H1 (cell line): ENCODE results near the gene CSRP1. TPM values are rescaled to one million over a fixed set of nuclear protein-coding genes. Genes with fewer than 3 reads are reported as not detected.

Experiments used
- CTCF ChIA-PET: fragments of 300-600 bp; sonication (Branson Sonifier 250); formaldehyde crosslinking; loops from one replicate; lab custom pipeline; 2021; ENCODE audit not compliant: partially characterized antibody; lab: Charles Lee
- POLR2A ChIA-PET: fragments of 300-600 bp; sonication (Branson Sonifier 250); formaldehyde crosslinking; loops from one replicate; lab custom pipeline; 2021; ENCODE audit warnings: inconsistent platforms; ENCODE audit not compliant: partially characterized antibody; lab: Charles Lee
- DNase-seq, 2 experiments: peaks; one replicate each; pipeline versions ENCODE4 v3.0.0 to v3.0.0-alpha.2; 2010 to 2022; ENCODE audit warnings: low spot score in 2 of 2, low read depth in 1 of 2, mixed read lengths in 1 of 2
- FAIRE-seq: peaks from 2 replicates; lab custom pipeline; 2011; peaks lifted over from hg19 to GRCh38; lab: Jason Lieb, UNC
- H2AFZ ChIP-seq: 2 replicates; pipeline ENCODE4 v1.8.1; 2012; ENCODE audit warnings: low read length, inconsistent platforms
- H2AK5ac ChIP-seq: 2 replicates; pipeline ENCODE4 v1.6.1; 2013; ENCODE audit warnings: low read depth, low read length
- H2BK120ac ChIP-seq: replicated peaks from 2 replicates; pipeline ENCODE3; 2013; ENCODE audit warnings: low read depth, low read length, inconsistent platforms
- H2BK12ac ChIP-seq: 2 replicates; pipeline ENCODE4 v1.6.1; 2013; ENCODE audit warnings: low read depth, low read length
- H2BK15ac ChIP-seq: 2 replicates; pipeline ENCODE4 v1.6.1; 2013; ENCODE audit warnings: low read length
- H2BK20ac ChIP-seq: 2 replicates; pipeline ENCODE4 v1.6.1; 2013; ENCODE audit warnings: low read length
- H2BK5ac ChIP-seq: 2 replicates; pipeline ENCODE4 v1.6.1; 2013; ENCODE audit warnings: low read depth, low read length
- H3K14ac ChIP-seq: 2 replicates; pipeline ENCODE4 v1.6.1; 2013; ENCODE audit warnings: inconsistent platforms; ENCODE audit not compliant: insufficient read length
- H3K18ac ChIP-seq: 2 replicates; pipeline ENCODE4 v1.6.1; 2013; ENCODE audit warnings: low read length; ENCODE audit errors: extremely low read depth
- H3K23ac ChIP-seq: 2 replicates; pipeline ENCODE4 v1.6.1; 2013; ENCODE audit warnings: inconsistent platforms; ENCODE audit not compliant: insufficient read length
- H3K23me2 ChIP-seq: 2 replicates; pipeline ENCODE4 v1.6.1; 2013; ENCODE audit warnings: low read depth, low read length
- H3K27ac ChIP-seq: 2 replicates; pipeline ENCODE4 v1.6.1; 2011; ENCODE audit warnings: low read depth, low read length, inconsistent platforms
- H3K27me3 ChIP-seq, 4 experiments: replicated peaks in 1 of 4; 1 replicate in 1 of 4; 2 replicates in 3 of 4; pipeline versions ENCODE4 v1.6.1 to v1.8.1; 2011 to 2013; ENCODE audit warnings: low read length in 3 of 4, mild to moderate bottlenecking in 3 of 4, inconsistent platforms in 2 of 4, mixed read lengths in 2 of 4, moderate library complexity in 1 of 4; ENCODE audit not compliant: control insufficient read depth in 3 of 4, insufficient read depth in 3 of 4; ENCODE audit errors: extremely low read depth in 1 of 4
- H3K36me3 ChIP-seq, 4 experiments: 2 replicates each; pipeline versions ENCODE4 v1.6.1 to v1.8.1; 2011 to 2013; ENCODE audit warnings: mild to moderate bottlenecking in 4 of 4, low read length in 3 of 4, moderate library complexity in 2 of 4, control low read depth in 1 of 4, inconsistent platforms in 1 of 4; ENCODE audit not compliant: insufficient read depth in 4 of 4, control insufficient read depth in 2 of 4
- H3K4ac ChIP-seq: replicated peaks from 2 replicates; pipeline ENCODE3; 2013; ENCODE audit warnings: low read length, low read depth, mixed read lengths, inconsistent platforms; ENCODE audit not compliant: insufficient read length
- H3K4me1 ChIP-seq, 4 experiments: replicated peaks in 1 of 4; 1 replicate in 1 of 4; 2 replicates in 3 of 4; pipeline versions ENCODE4 v1.6.1 to v1.8.1; 2011 to 2013; ENCODE audit warnings: low read length in 3 of 4, inconsistent platforms in 2 of 4, mixed read lengths in 1 of 4; ENCODE audit not compliant: insufficient read depth in 4 of 4, control insufficient read depth in 3 of 4
- H3K4me2 ChIP-seq, 2 experiments: 2 replicates each; pipeline versions ENCODE4 v1.6.1 to v1.8.1; 2011 to 2013; ENCODE audit warnings: low read depth in 2 of 2, low read length in 2 of 2, control low read depth in 1 of 2, inconsistent platforms in 1 of 2, mild to moderate bottlenecking in 1 of 2; ENCODE audit not compliant: insufficient read depth in 1 of 2
- H3K4me3 ChIP-seq, 4 experiments: fragments of 200-600, 300-600 bp in 1 of 4; sonication (generic), shearing (Covaris generic), sonication (Bioruptor Twin) in 1 of 4; 2 replicates each; pipeline versions ENCODE4 v1.5.1 to v1.8.1; 2011 to 2016; ENCODE audit warnings: low read length in 4 of 4, low read depth in 3 of 4, control low read depth in 2 of 4, inconsistent platforms in 2 of 4, mild to moderate bottlenecking in 2 of 4, mixed read lengths in 1 of 4, moderate library complexity in 1 of 4; ENCODE audit not compliant: insufficient read depth in 2 of 4; ENCODE audit errors: extremely low read depth in 1 of 4
- H3K56ac ChIP-seq: replicated peaks from 2 replicates; pipeline ENCODE3; 2013; ENCODE audit warnings: low read depth, mild to moderate bottlenecking, mixed read lengths, low read length, inconsistent platforms; ENCODE audit not compliant: insufficient read length
- H3K79me1 ChIP-seq: 2 replicates; pipeline ENCODE4 v1.6.1; 2013; ENCODE audit warnings: low read depth, low read length, control low read depth
- H3K79me2 ChIP-seq, 2 experiments: 2 replicates each; pipeline versions ENCODE4 v1.6.1 to v1.8.1; 2012 to 2013; ENCODE audit warnings: low read length in 2 of 2, mild to moderate bottlenecking in 2 of 2, inconsistent platforms in 1 of 2; ENCODE audit not compliant: insufficient read depth in 2 of 2, control insufficient read depth in 1 of 2
- H3K9ac ChIP-seq, 4 experiments: replicated peaks in 1 of 4; 1 replicate in 1 of 4; 2 replicates in 3 of 4; pipeline versions ENCODE4 v1.6.1 to v1.8.1; 2011 to 2013; ENCODE audit warnings: low read depth in 3 of 4, low read length in 3 of 4, control low read depth in 2 of 4, mild to moderate bottlenecking in 2 of 4, moderate library complexity in 2 of 4, inconsistent platforms in 1 of 4; ENCODE audit errors: extremely low read depth in 1 of 4
- H3K9me3 ChIP-seq, 2 experiments: 2 replicates each; pipeline versions ENCODE4 v1.6.1 to v1.8.1; 2012 to 2013; ENCODE audit warnings: mild to moderate bottlenecking in 2 of 2, moderate library complexity in 2 of 2, control low read depth in 1 of 2, inconsistent platforms in 1 of 2, low read depth in 1 of 2, low read length in 1 of 2, mixed read lengths in 1 of 2; ENCODE audit not compliant: insufficient read depth in 2 of 2
- H4K20me1 ChIP-seq, 2 experiments: replicated peaks in 1 of 2; 2 replicates each; pipeline versions ENCODE3 to v1.8.1; 2011 to 2013; ENCODE audit warnings: inconsistent platforms in 2 of 2, low read length in 2 of 2, mild to moderate bottlenecking in 1 of 2; ENCODE audit not compliant: insufficient read depth in 2 of 2, control insufficient read depth in 1 of 2
- H4K5ac ChIP-seq: 2 replicates; pipeline ENCODE4 v1.6.1; 2013; ENCODE audit warnings: low read length, low read depth, mixed read lengths, inconsistent platforms; ENCODE audit not compliant: insufficient read length
- H4K8ac ChIP-seq: 2 replicates; pipeline ENCODE4 v1.8.0; 2013; ENCODE audit warnings: mild to moderate bottlenecking, moderate library complexity, low read length, inconsistent platforms; ENCODE audit not compliant: insufficient read depth; ENCODE audit errors: extremely low read depth
- H4K91ac ChIP-seq: replicated peaks from 2 replicates; pipeline ENCODE3; 2013; ENCODE audit warnings: low read length, mixed read lengths, inconsistent platforms; ENCODE audit not compliant: insufficient read length
- ATF3 ChIP-seq: IDR thresholded peaks from 2 replicates; pipeline ENCODE4 v1.6.1; 2011; ENCODE audit warnings: low read depth, mild to moderate bottlenecking, low read length; ENCODE audit not compliant: insufficient read depth
- BACH1 ChIP-seq: IDR thresholded peaks from 2 replicates; pipeline ENCODE4 v1.6.1; 2012; ENCODE audit warnings: low read length, improper control_type of control experiment
- BCL11A ChIP-seq, 2 experiments: IDR thresholded peaks; one replicate each; pipeline ENCODE4 v1.6.1; 2011; ENCODE audit warnings: low read depth in 2 of 2, low read length in 2 of 2, mild to moderate bottlenecking in 2 of 2
- BRCA1 ChIP-seq: IDR thresholded peaks from 2 replicates; pipeline ENCODE4 v1.6.1; 2012; ENCODE audit warnings: low read depth, low read length, improper control_type of control experiment
- CEBPB ChIP-seq: IDR thresholded peaks from 2 replicates; pipeline ENCODE4 v1.6.1; 2012; ENCODE audit warnings: low read depth, low read length
- FOSL1 ChIP-seq: IDR thresholded peaks from 2 replicates; pipeline ENCODE4 v1.6.1; 2011; ENCODE audit warnings: mild to moderate bottlenecking, low read depth, low read length, moderate library complexity; ENCODE audit not compliant: insufficient read depth
- KDM1A ChIP-seq: fragments of 200-600, 300-600 bp; sonication (generic); IDR thresholded peaks from 2 replicates; pipeline ENCODE4 v1.7.1; 2016; ENCODE audit warnings: mild to moderate bottlenecking, low read length, borderline replicate concordance
- KDM4A ChIP-seq: IDR thresholded peaks from one replicate; pipeline ENCODE4 v1.7.1; 2012; ENCODE audit warnings: low read depth, mild to moderate bottlenecking, moderate library complexity, low read length, inconsistent platforms; ENCODE audit not compliant: severe bottlenecking
- MAFK ChIP-seq: IDR thresholded peaks from 2 replicates; pipeline ENCODE4 v1.6.1; 2012; ENCODE audit warnings: low read depth, mild to moderate bottlenecking, improper control_type of control experiment, low read length
- RAD21 ChIP-seq, 2 experiments: IDR thresholded peaks in 1 of 2; conservative IDR thresholded peaks in 1 of 2; 2 replicates each; pipeline ENCODE4 v1.6.1; 2011; ENCODE audit warnings: low read depth in 2 of 2, low read length in 2 of 2, improper control_type of control experiment in 1 of 2, inconsistent platforms in 1 of 2, mild to moderate bottlenecking in 1 of 2, moderate library complexity in 1 of 2
- SAP30 ChIP-seq: fragments of 300-600 bp; sonication (generic); IDR thresholded peaks from 2 replicates; pipeline ENCODE4 v1.7.1; 2012; ENCODE audit warnings: low read length, moderate library complexity, mild to moderate bottlenecking, inconsistent platforms; ENCODE audit not compliant: insufficient read depth, insufficient replicate concordance
- TAF1 ChIP-seq: IDR thresholded peaks from 2 replicates; pipeline ENCODE4 v1.6.1; 2011; ENCODE audit warnings: mild to moderate bottlenecking, low read depth, low read length
- TEAD4 ChIP-seq: IDR thresholded peaks from 2 replicates; pipeline ENCODE4 v1.6.1; 2012; ENCODE audit warnings: low read depth, low read length, inconsistent platforms, mixed read lengths
- WGBS, 2 experiments: shearing (Covaris generic) in 1 of 2; methylation state at CpG; one replicate each; pipeline versions ENCODE4 v1.1.6 to v1.1.7; 2013 to 2015; ENCODE audit warnings: low lambda C conversion rate in 2 of 2, mixed read lengths in 2 of 2, inconsistent platforms in 1 of 2, low coverage in 1 of 2, missing lambda C conversion rate in 1 of 2; ENCODE audit not compliant: insufficient replicate concordance in 2 of 2, insufficient coverage in 1 of 2, insufficient read length in 1 of 2; ENCODE audit errors: extremely low coverage in 1 of 2, missing lambda C conversion rate in 1 of 2; 5-methylcytosine and 5-hydroxymethylcytosine counted together
- polyA plus RNA-seq, 7 experiments: library from polyadenylated mRNA; depleted of rRNA in 3 of 7; stranded (reverse) in 5 of 7; unstranded in 2 of 7; fragments of >200 nt in 5 of 7; fragments of 200-250 nt in 2 of 7; gene quantifications; 1 replicate in 5 of 7; 2 replicates in 1 of 7; 4 replicates in 1 of 7; pipeline versions ENCODE4 v1.2.1 to v1.2.3, GENCODE V29; 2011 to 2013; ENCODE audit warnings: missing spikeins in 2 of 7, mixed read lengths in 2 of 7
- total RNA-seq: library from RNA; stranded (reverse); fragmentation: NEBNext Ultra II Directional; extraction: Animal tissue kit (Norgen Biotek cat#: 25700); gene quantifications from 2 replicates; pipeline ENCODE4 v1.2.1, GENCODE V29; 2021

Gene CSRP1
- total and polyA plus RNA-seq, 2 of the 8 experiments (the other 6 are each of a cell fraction or from before 2014, with no cell fraction given), result 14.2 to 22.3 TPM

- Histone ChIP-seq H3K79me2 (no peaks in the 10 kb centered on the region), H3K18ac (no peak overlapping the region), H3K4me2 (no peak overlapping the region), H2AFZ (no peak overlapping the region), H3K27me3 (no peaks in the 10 kb centered on the region), H3K36me3 (no peaks in the 10 kb centered on the region), H3K9me3 (no peaks in the 10 kb centered on the region), H2BK120ac (no peak overlapping the region), H3K79me1 (no peaks in the 10 kb centered on the region), H3K27ac (no peak overlapping the region), H2BK20ac (no peak overlapping the region), H4K20me1 (no peaks in the 10 kb centered on the region), H3K4ac (no peak overlapping the region), H3K4me1 (peaks cover 0 to 7% (median 3%) of the 10 kb centered on the region in 4 experiments; a peak in 3 of 7 replicates), H4K8ac (no peak overlapping the region), H3K14ac (no peak overlapping the region), H2BK12ac (no peak overlapping the region), H2BK15ac (no peak overlapping the region), H4K5ac (no peak overlapping the region), H2AK5ac (no peak overlapping the region), H3K23me2 (no peaks in the 10 kb centered on the region), H3K9ac (no peak overlapping the region), H4K91ac (no peak overlapping the region), H3K23ac (no peak overlapping the region), H2BK5ac (no peak overlapping the region), H3K56ac (no peak overlapping the region), H3K4me3 (no peak overlapping the region)
- WGBS, 2 experiments, result 92% methylated on average over 3 of the region's 3 CpGs; no CpG with 5 or more reads in 1 of the 2 experiments
- POLR2A ChIA-PET, result interaction anchor here (1.2 to 2.1 kb wide), 2 partner anchors 11 to 44 kb away, joined by 3 to 8 read pairs; no protein-coding TSS in a partner anchor
- DNase-seq (no peak), FAIRE-seq (no peak)
- TF ChIP-seq BRCA1 (no peak), MAFK (no peak), ATF3 (no peak), KDM4A (no peak), RAD21 (IDR thresholded peaks at IDR 0.05 in 1 of 2, conservative IDR thresholded peaks at IDR 0.05 in 1 of 2; ENCODE audit: low read depth in 2 of 2, low read length in 2 of 2) (no peak), TEAD4 (no peak), BACH1 (no peak), KDM1A (no peak), TAF1 (no peak), SAP30 (no peak), BCL11A (IDR thresholded peaks at IDR 0.05; ENCODE audit: low read depth in 2 of 2, low read length in 2 of 2) (no peak), CEBPB (no peak), FOSL1 (no peak)
- CTCF ChIA-PET, result interaction anchor here (0.6 to 5.4 kb wide), 24 partner anchors 11 to 272 kb away, joined by 3 to 163 read pairs (median 16); partner anchors contain the start of genes PHLDA3, TNNI1 and TNNT2
Observed at GRCh38 chr1:201436969-201437368, 70.0 kb downstream of the CSRP1 start.
